ENCODE results near the gene HEXB.
"Not testable (repeated sequence)": the region's sequence is repeated elsewhere in the genome, so short reads cannot be mapped to it uniquely, and the experiment has no call there.

The HEXB gene

GRCh38 chr5:74659172-74659571 lies 25.9 kb upstream of the HEXB start:
- no peak for DNase-seq (ENCODE audit: low spot score)

DNA sequence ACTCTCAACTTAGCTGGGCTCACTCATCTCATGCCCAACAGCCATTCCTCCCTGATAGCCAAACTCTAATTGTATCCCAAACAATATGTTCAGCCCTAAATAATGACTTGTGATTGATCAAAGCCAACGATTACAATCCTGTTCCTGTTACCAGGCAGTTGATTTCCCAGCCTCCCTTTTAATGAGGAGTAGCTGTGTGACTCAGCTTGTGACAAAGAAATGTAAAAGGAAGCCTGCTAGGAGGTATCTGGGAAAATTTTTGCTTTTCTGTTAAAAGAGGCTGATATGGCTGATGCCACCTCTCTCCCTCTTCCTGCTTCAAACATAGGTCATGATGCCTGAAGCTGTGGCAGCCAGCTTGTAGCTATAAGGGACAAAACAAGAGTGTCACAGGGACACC lies 24.9 kb upstream of the HEXB start:
- DNase-seq (ENCODE audit: low spot score), result no peak

DNA sequence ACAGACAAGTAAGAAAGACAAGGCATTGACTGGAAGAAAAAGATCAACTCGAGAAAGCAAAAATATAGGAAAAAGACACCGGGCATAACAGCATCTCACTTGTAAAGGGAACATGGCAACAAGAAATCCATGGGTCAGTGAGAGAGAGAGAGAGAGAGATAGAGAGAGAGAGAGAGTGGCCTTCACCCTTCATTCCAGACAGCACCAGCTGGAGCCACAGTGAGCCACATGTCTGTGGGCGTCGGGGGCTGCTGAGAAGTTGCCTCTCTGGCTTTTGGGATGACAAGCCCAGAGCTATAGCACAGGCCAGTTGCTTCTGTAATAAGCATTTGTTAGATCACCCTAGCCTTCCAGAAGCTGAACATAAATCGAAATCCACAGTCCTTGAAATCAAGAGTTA lies 24.2 kb upstream of the HEXB start:
- no peak for DNase-seq (ENCODE audit: low spot score)

DNA sequence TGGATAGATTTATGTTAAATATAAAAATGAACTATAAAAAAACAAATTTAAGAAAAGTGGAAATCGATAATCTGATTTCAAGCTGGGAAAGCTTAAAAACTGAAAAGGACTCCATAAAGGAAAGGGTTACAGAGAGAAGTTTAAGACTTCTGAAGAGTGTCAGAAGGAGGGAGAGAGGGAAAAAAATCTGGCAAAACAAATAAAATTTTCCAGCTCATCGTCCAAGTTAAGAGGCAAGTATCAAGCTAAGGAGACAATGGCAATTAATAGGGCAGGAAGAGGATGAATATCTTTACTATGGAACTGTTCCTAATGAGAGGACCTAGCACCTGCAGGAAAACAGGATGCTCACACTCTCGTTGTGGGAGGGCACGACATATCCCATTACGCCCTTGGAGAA lies 20.5 kb upstream of the HEXB start:
- no peak for DNase-seq (ENCODE audit: low spot score)

- DNase-seq (ENCODE audit: low spot score), result no peak
Observed at GRCh38 chr5:74665273-74665672, 19.8 kb upstream of the HEXB start.

GRCh38 chr5:74665816-74666215 lies 19.2 kb upstream of the HEXB start:
- no peak for DNase-seq (ENCODE audit: low spot score)

DNA sequence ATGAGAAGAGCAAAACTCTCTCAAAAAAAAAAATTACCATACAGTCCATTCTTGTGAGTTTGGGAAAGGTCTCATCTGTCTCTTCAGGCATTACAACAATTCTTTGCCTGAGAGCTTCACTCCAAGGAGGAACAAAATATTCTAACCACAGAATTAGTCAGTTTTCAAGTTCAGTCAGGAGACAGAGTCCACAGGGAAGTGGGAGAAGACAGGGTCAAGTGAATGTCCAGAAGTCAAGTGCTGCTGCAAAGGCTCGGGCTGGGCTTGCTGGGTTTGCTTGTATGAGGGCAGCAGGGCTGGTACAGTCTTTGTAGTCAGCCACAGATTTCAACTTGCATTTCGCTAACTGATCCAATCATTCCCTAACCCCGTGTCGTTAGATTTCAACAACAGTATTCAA lies 17.6 kb upstream of the HEXB start:
- DNase-seq (ENCODE audit: low spot score), result no peak

- no peak for DNase-seq (ENCODE audit: low spot score)
Observed at GRCh38 chr5:74669821-74670220, 15.2 kb upstream of the HEXB start.

DNA sequence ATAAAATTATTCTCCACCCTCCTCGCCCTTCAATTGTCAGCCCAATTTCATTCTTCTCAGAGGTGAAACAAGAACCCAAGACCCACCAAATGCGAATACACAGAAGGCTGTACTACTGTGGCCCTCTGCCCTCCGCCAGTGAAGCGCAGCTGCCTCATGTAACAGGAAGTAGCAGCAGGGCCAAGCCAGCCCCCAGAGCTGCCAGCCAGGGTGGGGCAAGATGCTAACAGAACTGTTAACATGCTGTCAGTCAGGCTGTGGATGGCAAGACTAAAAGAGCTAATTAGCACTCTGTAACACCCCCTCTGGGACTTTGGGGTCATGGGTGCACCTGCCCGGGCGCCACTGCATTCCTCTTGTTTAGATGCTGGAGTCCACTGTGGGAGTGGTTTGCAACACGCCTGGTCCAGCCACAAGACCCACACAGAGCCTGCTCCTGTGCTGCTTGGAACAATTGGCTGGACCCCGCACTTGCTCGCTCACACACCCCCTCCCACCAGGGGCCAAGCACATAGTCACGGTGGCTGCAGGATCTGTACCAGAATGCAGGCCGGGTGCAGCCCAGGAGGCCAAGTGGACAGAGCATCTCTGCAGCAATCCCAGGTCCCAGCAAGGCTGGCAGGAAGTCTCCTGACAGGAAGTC lies 14.5 kb upstream of the HEXB start:
- no peak for DNase-seq (ENCODE audit: low spot score)

DNA sequence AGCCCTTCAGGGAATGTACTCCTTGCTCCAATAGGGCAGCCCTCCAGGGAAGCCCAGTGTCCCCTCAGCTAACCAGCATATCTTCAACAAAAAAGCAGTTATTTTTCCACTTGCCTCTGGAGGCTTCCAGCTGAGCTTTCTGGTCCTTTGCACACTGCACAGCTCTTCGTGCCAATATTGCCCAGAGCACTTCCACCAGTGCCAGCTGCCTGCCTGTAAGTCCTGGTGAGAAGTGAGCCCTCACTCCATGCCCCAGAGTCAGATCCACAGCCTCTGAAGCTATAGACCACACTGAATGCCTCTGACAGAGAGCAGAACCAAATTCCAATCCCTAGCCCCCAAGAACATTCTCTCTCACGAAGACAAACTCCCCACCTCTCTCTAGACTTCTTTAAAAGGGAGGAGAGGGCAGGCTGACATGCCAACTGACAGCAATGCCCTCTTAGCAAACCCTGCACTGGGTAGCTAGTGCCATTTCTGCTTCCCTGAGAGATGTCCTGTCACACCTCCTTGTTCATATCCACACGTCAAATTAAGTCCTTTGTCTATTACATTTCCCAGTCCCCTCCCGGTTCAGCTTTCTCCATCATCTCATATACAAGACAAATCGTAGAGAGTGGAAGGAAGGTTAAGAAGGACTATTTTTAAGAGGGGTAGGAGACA lies 12.7 kb upstream of the HEXB start:
- DNase-seq (ENCODE audit: low spot score), result no peak

DNA sequence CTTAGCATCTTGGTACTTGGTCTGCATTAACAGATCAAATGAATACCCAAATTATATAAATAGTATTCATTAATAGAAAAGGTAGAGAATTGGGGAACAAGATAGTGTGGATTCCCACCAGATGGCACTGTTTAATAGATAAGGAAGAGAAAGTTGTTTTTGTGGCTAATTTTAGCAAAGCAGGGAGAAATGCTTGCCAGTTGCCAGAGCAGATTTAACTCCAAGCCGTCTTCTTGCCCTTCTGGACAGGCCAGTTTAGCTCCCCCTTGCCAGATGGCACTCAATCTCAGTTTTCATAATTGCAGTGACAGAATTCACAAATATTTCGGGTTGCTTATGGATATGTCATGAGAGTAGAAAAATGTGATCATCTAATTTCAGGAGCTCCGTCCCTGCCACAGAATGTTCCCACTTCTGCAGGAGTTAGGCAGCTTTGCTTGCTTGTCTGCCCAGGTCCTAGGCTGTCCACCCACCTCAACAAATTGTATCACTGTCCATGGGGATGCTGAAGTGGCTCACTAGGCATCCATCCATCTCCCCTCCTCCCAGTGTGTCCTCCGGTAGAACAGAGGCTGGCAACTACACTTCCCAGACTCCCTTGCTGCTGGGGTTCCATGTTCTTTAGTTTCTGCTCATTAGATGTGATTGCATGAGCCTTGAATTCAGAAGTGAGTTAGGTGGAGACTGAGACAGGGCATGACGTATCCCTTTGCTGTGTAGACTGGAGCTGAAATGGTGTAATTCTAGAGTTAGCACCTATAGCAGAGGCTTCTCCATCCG lies 11.8 kb upstream of the HEXB start:
- peak; percentile 43 for DNase-seq (ENCODE audit: low spot score)

DNA sequence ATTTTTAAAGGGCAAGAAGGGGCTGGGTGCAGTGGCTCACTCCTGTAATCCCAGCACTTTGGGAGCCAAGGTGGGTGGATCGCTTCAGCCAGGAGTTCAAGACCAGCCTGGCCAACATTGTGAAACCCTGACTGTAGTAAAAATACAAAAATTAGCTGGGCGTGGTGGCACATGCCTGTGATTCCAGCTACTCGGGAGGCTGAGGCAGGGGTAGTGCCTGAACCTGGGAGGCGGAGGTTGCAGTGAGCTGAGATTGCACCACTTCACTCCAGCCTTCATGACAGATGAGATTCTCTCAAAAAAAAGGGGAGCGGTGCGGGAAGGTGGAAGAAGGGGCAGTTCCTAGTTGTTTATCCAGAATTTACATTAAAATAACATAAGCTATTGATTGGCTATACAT lies 8.6 kb upstream of the HEXB start:
- not testable (repeated sequence) for DNase-seq (ENCODE audit: low spot score)

DNA sequence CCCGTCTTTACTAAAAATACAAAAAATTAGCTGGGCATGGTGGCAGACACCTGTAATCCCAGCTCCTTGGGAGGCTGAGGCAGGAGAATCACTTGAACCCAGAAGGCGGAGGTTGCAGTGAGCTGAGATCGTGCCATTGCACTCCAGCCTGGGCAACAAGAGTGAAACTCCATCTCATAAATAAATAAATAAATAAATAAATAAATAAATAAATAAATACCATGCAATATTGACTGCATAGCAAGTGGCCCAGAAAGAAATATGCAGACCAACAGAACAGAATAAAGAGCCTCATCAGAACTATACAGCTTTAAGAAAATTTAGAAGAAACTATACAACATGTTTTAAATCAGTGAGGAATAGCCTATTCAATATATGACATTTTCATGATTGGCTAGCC lies 6.9 kb upstream of the HEXB start:
- not testable (repeated sequence) for DNase-seq (ENCODE audit: low spot score)

GRCh38 chr5:74679300-74679699 lies 5.7 kb upstream of the HEXB start:
- DNase-seq (ENCODE audit: low spot score), result not testable (repeated sequence)

- no peak for DNase-seq (ENCODE audit: low spot score)
Observed at GRCh38 chr5:74679966-74680365, 5.1 kb upstream of the HEXB start.

DNA sequence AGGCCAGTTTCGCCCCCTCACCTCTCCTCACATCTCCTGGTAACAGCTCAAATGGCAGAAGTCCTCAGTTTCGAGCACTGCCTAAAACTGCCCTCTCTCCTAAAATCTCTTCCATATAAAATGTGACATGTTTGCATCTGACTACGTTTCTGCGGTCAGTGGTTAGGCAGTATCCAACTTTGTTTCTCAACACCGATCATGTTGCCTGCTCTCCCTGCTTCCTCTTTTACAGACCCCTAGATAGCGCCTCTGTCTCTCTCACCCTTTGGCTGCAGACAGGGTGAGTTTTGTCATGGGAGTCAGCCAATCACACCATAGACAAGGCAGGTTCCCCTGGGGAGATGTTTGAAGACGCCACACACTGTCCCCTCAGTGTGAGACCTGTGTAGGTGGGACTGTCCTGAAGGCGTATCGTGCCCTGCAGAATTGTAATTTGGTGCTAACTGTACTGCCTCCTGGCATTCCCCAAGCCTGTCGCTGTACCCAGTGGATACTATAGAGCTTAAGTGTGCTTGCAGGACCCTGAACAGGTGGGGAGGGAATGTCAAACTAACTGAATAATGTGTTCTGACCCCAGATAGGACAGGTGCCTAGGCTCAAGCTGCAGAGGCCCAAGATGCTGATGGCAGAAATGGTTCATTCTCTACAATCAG lies 1.1 kb downstream of the HEXB start:
- DNase-seq (ENCODE audit: low spot score), result no peak

DNA sequence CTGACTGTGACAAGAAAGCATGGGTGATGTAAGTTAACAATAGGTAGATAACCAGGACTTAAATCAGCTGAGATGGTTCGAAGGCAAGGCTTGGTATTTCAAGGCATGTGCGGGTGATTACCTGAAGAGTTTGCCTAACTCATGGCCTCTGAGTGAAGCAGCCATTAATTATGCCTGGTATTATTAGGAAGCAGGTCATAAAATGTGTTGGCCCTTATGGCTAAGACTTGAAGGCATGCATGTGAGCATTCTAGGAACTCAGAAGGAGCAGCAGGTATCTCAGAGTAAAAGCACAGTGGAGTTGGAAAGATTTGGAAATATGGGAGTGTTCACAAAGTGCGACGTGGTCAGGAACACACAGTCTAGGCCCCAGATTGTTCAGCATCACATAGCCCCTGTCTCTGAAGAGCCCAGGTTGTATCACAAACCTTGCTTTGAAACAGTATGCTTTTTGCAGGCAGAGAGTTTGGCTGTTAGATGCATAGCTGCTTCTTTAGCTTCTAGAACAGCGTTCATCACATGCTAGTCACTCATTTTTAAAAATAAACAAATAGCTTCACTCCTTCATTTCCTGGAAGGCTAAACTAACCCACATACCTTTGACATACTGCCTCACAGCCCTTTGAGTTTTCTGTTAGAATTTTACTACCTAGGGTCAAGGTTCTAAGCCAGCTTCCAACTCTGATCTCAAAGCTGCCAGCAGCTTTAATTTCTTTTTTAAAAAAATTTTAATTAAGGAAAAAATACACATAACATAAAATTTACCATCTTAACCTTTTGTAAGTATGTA lies 2.1 kb downstream of the HEXB start:
- no peak for DNase-seq (ENCODE audit: low spot score)

DNA sequence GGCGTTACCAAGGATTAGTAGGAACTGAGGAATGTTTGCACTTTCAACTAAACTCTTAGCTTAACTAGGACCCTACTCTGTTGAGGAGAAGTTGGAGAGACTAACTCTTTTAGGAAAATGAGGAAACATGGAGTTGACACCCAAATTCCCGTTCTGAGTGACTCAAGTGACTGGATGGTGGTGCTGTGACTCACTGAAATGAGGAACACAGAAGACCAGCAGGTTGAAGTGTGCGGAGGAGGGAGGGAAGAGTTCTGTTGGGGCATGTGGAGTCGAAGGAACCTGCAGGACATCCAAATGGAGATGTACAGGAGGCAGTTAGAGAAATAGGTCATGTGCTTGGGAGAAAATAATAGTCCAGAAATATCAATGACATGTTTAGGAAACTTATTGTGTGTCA lies 8.2 kb downstream of the HEXB start:
- no peak for DNase-seq (ENCODE audit: low spot score)

GRCh38 chr5:74717596-74717995 lies 32.6 kb downstream of the HEXB start:
- DNase-seq (ENCODE audit: low spot score), result no peak

DNA sequence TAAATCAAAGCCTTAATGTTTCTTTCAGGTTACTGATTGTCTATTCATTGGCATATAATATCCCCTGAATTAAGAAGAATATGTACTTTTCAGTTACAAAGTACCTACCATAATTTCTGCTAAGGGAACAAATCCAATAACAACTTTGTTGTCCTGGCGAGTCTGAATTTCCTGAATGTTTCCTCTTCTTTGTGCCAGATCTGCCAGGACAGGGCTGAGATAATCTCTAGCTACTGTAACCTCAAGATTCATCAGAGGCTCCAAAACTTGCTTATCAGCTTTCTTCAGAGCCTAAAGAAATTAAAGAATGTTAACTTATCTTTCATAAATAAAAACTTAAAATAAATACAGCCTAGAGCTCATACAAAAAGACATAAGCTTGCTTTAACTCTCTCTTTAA lies 37.2 kb downstream of the HEXB start:
- no peak for DNase-seq (ENCODE audit: low spot score)

DNA sequence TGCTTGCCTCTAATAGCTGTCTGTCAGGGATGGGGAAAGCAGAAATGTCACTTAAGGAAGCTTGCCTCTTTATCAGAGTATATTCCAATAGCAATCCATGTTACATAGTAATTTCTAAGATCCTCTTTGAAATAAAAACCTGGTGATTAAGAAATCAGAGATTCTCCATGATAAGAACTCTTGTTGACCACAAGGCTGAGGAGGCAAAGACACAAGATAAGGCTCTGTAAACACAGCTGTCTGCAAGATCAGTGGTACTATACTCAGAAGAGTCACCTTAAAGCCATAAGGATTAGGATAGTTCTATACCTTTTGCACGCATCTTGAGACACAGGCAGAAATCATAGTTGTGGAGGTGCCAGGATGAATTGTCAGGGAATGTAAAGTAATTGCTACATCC lies 40.3 kb downstream of the HEXB start:
- no peak for DNase-seq (ENCODE audit: low spot score)

DNA sequence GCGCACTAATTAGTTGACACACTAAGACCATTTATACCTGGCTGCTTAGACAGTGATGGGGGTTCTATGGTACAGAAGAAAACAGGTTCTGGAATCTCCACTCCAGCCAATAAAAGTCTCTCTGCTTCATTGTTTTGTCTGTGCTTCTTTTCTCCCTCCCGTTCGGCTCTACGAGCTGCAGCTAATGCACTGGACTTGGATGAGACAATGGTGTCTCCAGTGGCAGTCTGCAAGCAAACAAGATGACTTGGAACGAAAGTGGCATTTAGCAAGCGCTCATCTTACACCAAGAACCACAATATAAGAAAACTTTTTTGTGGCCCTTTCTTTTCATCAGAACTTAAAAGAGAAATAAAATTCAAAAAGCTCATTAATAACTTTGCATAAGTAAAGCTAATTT lies 51.7 kb downstream of the HEXB start:
- no peak for DNase-seq (ENCODE audit: low spot score)

Measured in LoVo (cell line).